SK-N-SH treated with all-trans-retinoic acid at 6 μM for 48 hours (cell line): ENCODE measurements around the gene EDIL3.

Source experiments
- ATAC-seq: fragments of 200-7000 bp; cut with Tn5 transposase; 3 replicates; pipeline ENCODE4 v1.9.1; 2020; ENCODE audit warnings: mild to moderate bottlenecking, moderate library complexity
- ARNTL ChIP-seq: fragments of 450-650 bp; formaldehyde crosslinking; IDR thresholded peaks from 2 replicates; pipeline ENCODE4 v1.5.0; 2020; ENCODE audit warnings: low read depth, mild to moderate bottlenecking, moderate library complexity, borderline replicate concordance
- ISL1 ChIP-seq: fragments of 250-450 bp; sonication (Bioruptor Pico); IDR thresholded peaks from 2 replicates; pipeline ENCODE4 v2.1.2; 2022; ENCODE audit warnings: mild to moderate bottlenecking, moderate library complexity
- OSR1 ChIP-seq: fragments of 250-450 bp; sonication (Bioruptor Pico); IDR thresholded peaks from 2 replicates; pipeline ENCODE4 v1.8.0; 2022; ENCODE audit warnings: moderate library complexity, mild to moderate bottlenecking, inconsistent platforms
- RARB ChIP-seq: fragments of 250-450 bp; sonication (Bioruptor Pico); IDR thresholded peaks from 2 replicates; pipeline ENCODE4 v1.8.0; 2021; ENCODE audit warnings: mild to moderate bottlenecking, moderate library complexity
- SNAI2 ChIP-seq: fragments of 250-450 bp; sonication (Bioruptor Pico); IDR thresholded peaks from 2 replicates; pipeline ENCODE4 v1.5.0; 2020; ENCODE audit warnings: mild to moderate bottlenecking, moderate library complexity
- TCF4 ChIP-seq: fragments of 250-450 bp; sonication (Bioruptor Pico); IDR thresholded peaks from 2 replicates; pipeline ENCODE4 v1.8.0; 2021; ENCODE audit warnings: mild to moderate bottlenecking, moderate library complexity, borderline replicate concordance
- TOX ChIP-seq: fragments of 250-450 bp; sonication (Bioruptor Pico); IDR thresholded peaks from 2 replicates; pipeline ENCODE4 v1.8.0; 2021; ENCODE audit warnings: mild to moderate bottlenecking, moderate library complexity, borderline replicate concordance
- ZC3H10 ChIP-seq: fragments of 250-450 bp; sonication (Bioruptor Pico); IDR thresholded peaks from 2 replicates; pipeline ENCODE4 v1.5.1; 2021; ENCODE audit warnings: mild to moderate bottlenecking, moderate library complexity
- ZFP3 ChIP-seq: fragments of 250-450 bp; sonication (Bioruptor Pico); IDR thresholded peaks from 2 replicates; pipeline ENCODE4 v1.5.0; 2020; ENCODE audit warnings: mild to moderate bottlenecking, moderate library complexity
- ZNF565 ChIP-seq: fragments of 450-650 bp; formaldehyde crosslinking; conservative IDR thresholded peaks from 2 replicates; pipeline ENCODE4 v1.5.0; 2020; ENCODE audit warnings: low read depth, mild to moderate bottlenecking, moderate library complexity
- ZNF70 ChIP-seq: fragments of 450-650 bp; formaldehyde crosslinking; IDR thresholded peaks from 2 replicates; pipeline ENCODE4 v1.5.0; 2020; ENCODE audit warnings: mild to moderate bottlenecking, moderate library complexity
- ZNF8 ChIP-seq: fragments of 450-650 bp; formaldehyde crosslinking; IDR thresholded peaks from 2 replicates; pipeline ENCODE4 v1.5.0; 2020; ENCODE audit warnings: mild to moderate bottlenecking, moderate library complexity
- TF ChIP-seq, protein P1 (sequence below): fragments of 250-450 bp; sonication (Bioruptor Pico); IDR thresholded peaks from 2 replicates; pipeline ENCODE4 v1.5.1; 2020; ENCODE audit warnings: low read depth, mild to moderate bottlenecking, moderate library complexity
- TF ChIP-seq, protein P2 (sequence below): fragments of 250-450 bp; sonication (Bioruptor Pico); IDR thresholded peaks from 2 replicates; pipeline ENCODE4 v1.5.0; 2020; ENCODE audit warnings: mild to moderate bottlenecking, moderate library complexity
- TF ChIP-seq, protein P3 (sequence below): fragments of 250-450 bp; sonication (Bioruptor Pico); IDR thresholded peaks from 2 replicates; pipeline ENCODE4 v1.8.0; 2020; ENCODE audit warnings: mild to moderate bottlenecking, moderate library complexity, borderline replicate concordance
- TF ChIP-seq, protein P4 (sequence below): fragments of 250-450 bp; sonication (Bioruptor Pico); IDR thresholded peaks from 2 replicates; pipeline ENCODE4 v1.8.0; 2021; ENCODE audit warnings: low read depth, mild to moderate bottlenecking, moderate library complexity, borderline replicate concordance
- TF ChIP-seq, protein P5 (sequence below): fragments of 250-450 bp; sonication (Bioruptor Pico); IDR thresholded peaks from 2 replicates; pipeline ENCODE4 v1.5.1; 2021; ENCODE audit warnings: mild to moderate bottlenecking, moderate library complexity

The EDIL3 gene

DNA sequence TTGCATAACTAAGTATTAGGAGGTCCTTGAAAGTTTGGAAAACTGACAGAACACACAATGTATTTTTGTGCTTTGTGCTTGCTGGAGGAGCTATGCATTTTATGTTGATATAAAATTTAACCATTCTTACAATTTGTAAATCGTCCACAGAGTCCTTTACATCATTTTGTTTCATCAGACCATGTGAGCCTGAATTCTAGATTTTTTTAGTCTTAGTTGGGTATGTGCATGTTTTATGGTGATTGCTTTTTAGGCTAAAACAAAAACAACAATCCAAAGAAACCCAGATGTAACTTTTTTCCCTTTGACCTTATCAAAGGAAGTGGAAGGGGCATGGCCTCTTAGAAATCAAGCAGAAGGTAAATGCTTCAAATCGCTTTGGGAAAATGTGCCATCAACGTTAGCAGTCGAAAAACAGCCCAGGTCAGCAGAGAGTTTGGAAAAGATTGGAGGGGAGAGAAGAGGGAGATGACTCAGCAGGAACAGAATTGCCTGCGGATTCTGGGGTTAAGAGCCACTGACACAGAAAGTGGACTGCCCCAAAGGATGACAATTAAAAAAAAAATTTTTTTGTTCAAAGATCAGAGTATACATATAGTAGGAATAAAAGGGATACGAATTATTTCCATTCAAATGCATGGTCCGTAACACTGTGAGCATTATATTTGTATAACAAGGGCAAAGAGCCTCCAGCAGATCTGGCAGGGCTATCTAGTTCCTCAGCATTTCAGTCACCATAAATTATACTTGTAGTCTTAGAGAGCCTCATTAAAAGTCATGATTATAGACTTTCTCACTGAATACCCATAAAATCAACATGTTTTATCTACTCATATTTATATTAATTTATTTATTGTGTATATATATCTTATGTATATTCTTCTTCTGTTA lies 410.5 kb downstream of the EDIL3 start:
- no peak for TF ChIP-seq RARB
- TF ChIP-seq ZNF565 (CRISPR knock-in tag), result no peak
- TF ChIP-seq ZNF8 (CRISPR knock-in tag), result no peak
- TF ChIP-seq TCF4 (CRISPR knock-in tag), result no peak
- TF ChIP-seq, protein P1, sequence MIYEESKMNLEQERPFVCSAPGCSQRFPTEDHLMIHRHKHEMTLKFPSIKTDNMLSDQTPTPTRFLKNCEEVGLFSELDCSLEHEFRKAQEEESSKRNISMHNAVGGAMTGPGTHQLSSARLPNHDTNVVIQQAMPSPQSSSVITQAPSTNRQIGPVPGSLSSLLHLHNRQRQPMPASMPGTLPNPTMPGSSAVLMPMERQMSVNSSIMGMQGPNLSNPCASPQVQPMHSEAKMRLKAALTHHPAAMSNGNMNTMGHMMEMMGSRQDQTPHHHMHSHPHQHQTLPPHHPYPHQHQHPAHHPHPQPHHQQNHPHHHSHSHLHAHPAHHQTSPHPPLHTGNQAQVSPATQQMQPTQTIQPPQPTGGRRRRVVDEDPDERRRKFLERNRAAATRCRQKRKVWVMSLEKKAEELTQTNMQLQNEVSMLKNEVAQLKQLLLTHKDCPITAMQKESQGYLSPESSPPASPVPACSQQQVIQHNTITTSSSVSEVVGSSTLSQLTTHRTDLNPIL (CRISPR knock-in tag), result no peak
- TF ChIP-seq ZFP3, result no peak
- no peak for TF ChIP-seq SNAI2 (CRISPR knock-in tag)
- TF ChIP-seq, protein P2, sequence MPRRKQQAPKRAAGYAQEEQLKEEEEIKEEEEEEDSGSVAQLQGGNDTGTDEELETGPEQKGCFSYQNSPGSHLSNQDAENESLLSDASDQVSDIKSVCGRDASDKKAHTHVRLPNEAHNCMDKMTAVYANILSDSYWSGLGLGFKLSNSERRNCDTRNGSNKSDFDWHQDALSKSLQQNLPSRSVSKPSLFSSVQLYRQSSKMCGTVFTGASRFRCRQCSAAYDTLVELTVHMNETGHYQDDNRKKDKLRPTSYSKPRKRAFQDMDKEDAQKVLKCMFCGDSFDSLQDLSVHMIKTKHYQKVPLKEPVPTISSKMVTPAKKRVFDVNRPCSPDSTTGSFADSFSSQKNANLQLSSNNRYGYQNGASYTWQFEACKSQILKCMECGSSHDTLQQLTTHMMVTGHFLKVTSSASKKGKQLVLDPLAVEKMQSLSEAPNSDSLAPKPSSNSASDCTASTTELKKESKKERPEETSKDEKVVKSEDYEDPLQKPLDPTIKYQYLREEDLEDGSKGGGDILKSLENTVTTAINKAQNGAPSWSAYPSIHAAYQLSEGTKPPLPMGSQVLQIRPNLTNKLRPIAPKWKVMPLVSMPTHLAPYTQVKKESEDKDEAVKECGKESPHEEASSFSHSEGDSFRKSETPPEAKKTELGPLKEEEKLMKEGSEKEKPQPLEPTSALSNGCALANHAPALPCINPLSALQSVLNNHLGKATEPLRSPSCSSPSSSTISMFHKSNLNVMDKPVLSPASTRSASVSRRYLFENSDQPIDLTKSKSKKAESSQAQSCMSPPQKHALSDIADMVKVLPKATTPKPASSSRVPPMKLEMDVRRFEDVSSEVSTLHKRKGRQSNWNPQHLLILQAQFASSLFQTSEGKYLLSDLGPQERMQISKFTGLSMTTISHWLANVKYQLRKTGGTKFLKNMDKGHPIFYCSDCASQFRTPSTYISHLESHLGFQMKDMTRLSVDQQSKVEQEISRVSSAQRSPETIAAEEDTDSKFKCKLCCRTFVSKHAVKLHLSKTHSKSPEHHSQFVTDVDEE (CRISPR knock-in tag), result no peak
- TF ChIP-seq, protein P3, sequence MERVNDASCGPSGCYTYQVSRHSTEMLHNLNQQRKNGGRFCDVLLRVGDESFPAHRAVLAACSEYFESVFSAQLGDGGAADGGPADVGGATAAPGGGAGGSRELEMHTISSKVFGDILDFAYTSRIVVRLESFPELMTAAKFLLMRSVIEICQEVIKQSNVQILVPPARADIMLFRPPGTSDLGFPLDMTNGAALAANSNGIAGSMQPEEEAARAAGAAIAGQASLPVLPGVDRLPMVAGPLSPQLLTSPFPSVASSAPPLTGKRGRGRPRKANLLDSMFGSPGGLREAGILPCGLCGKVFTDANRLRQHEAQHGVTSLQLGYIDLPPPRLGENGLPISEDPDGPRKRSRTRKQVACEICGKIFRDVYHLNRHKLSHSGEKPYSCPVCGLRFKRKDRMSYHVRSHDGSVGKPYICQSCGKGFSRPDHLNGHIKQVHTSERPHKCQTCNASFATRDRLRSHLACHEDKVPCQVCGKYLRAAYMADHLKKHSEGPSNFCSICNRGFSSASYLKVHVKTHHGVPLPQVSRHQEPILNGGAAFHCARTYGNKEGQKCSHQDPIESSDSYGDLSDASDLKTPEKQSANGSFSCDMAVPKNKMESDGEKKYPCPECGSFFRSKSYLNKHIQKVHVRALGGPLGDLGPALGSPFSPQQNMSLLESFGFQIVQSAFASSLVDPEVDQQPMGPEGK (CRISPR knock-in tag), result no peak
- no peak for TF ChIP-seq ZNF70 (CRISPR knock-in tag)
- no peak for TF ChIP-seq OSR1 (CRISPR knock-in tag)
- TF ChIP-seq, protein P4, sequence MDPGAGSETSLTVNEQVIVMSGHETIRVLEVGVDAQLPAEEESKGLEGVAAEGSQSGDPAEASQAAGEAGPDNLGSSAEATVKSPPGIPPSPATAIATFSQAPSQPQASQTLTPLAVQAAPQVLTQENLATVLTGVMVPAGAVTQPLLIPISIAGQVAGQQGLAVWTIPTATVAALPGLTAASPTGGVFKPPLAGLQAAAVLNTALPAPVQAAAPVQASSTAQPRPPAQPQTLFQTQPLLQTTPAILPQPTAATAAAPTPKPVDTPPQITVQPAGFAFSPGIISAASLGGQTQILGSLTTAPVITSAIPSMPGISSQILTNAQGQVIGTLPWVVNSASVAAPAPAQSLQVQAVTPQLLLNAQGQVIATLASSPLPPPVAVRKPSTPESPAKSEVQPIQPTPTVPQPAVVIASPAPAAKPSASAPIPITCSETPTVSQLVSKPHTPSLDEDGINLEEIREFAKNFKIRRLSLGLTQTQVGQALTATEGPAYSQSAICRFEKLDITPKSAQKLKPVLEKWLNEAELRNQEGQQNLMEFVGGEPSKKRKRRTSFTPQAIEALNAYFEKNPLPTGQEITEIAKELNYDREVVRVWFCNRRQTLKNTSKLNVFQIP, result no peak
- no peak for TF ChIP-seq ISL1 (CRISPR knock-in tag)
- TF ChIP-seq, protein P5, sequence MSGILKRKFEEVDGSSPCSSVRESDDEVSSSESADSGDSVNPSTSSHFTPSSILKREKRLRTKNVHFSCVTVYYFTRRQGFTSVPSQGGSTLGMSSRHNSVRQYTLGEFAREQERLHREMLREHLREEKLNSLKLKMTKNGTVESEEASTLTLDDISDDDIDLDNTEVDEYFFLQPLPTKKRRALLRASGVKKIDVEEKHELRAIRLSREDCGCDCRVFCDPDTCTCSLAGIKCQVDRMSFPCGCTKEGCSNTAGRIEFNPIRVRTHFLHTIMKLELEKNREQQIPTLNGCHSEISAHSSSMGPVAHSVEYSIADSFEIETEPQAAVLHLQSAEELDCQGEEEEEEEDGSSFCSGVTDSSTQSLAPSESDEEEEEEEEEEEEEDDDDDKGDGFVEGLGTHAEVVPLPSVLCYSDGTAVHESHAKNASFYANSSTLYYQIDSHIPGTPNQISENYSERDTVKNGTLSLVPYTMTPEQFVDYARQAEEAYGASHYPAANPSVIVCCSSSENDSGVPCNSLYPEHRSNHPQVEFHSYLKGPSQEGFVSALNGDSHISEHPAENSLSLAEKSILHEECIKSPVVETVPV (CRISPR knock-in tag), result no peak
- ATAC-seq, result no peak

DNA sequence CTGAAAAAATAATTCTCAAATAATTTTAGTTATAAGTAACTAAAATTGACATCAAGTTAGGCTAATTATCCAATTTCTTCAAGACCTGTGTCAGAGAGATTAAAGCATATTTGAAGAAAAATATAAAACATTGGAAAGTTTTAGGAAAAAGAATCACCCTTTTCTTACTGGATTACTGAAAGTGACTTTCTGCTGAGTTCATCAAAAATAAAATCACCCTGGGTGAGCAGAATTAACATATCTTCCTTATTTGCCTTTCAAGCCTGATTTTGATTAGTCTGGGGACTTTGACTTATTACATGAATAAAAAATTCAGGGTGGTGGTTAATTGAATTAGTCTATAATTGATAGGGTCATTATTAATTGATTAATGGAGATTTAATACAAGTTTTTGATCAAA lies 411.8 kb downstream of the EDIL3 start:
- ATAC-seq, result no peak
- TF ChIP-seq TOX (CRISPR knock-in tag) (no peak), ZNF8 (CRISPR knock-in tag) (no peak), SNAI2 (CRISPR knock-in tag) (no peak)
- TF ChIP-seq, protein P5 (CRISPR knock-in tag), result no peak
- TF ChIP-seq, all 23 proteins: peak for 0

DNA sequence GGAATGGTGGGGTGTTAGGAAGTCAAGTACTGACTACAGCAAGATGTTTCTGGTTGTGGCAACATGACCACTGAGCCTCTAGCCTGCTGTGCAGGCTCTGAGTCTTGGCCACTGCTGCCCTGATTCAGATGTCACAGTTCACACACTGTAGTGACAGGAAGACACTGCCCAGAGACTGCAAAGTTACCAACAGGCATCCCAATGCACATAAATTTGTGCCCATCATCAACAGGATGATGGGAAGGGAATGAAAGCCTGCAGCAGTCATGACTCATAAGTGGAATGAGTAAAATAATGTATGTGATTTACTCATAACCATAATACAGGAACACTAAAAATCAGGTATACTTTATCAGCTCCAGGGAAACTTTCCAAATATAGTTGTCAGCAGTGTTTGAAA lies 412.4 kb downstream of the EDIL3 start:
- peak; percentile 88; the same call in 1 of the 2 replicates for TF ChIP-seq RARB
- TF ChIP-seq, protein P3 (CRISPR knock-in tag), result peak; percentile 52; the same call in 1 of the 2 replicates
- TF ChIP-seq ZNF70 (CRISPR knock-in tag), result no peak
- peak; percentile 88 for TF ChIP-seq TOX (CRISPR knock-in tag)
- TF ChIP-seq, protein P1 (CRISPR knock-in tag), result no peak
- no peak for TF ChIP-seq SNAI2 (CRISPR knock-in tag)
- TF ChIP-seq TCF4 (CRISPR knock-in tag), result no peak
- 0 out of 2 replicates have a peak, but pooled peaks have one; percentile 41 for TF ChIP-seq ZC3H10 (CRISPR knock-in tag)
- no peak for TF ChIP-seq ARNTL (CRISPR knock-in tag)
- TF ChIP-seq, all 23 proteins: peak for 4
- ATAC-seq, result peak; percentile 95
